ENCODE measurements around the gene FYCO1.

Gene FYCO1

DNA sequence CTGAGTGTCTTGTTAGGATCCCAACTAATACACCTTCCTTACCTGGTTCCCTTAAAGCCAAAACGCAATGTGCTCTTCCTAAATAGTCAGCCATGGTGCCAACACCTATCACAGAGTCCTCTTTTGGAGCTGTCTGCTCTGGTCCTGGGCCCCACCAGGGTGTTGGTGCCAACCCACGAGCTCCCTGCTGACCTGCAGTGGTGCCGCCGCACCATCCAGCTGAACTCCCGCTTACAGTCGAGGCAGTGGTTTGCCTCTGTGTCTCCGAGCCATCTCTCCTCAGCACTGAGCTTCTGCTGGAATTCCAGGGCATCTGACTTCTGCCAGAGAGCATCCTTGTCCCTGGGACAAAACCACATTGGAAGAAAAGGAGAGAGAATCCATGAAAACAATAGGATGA is 36.4 kb downstream of the FYCO1 start:
- Histone ChIP-seq H3F3A (ENCODE audit: low read depth) (no peaks in the 10 kb centered on the region), H3K27me3 (ENCODE audit: insufficient read depth, low read length, poor library complexity, severe bottlenecking) (no peaks in the 10 kb centered on the region), H3K36me3 (ENCODE audit: insufficient read depth, low read length) (peaks cover 95% of the 10 kb centered on the region), H3K9me2 (replicated peaks; ENCODE audit: low read depth, low read length) (no peaks in the 10 kb centered on the region), H4K20me1 (ENCODE audit: insufficient read depth, low read length, poor library complexity, severe bottlenecking) (no peaks in the 10 kb centered on the region), H3K4me2 (ENCODE audit: low read depth, low read length, poor library complexity, severe bottlenecking) (no peak overlapping the region), H3K4me3 (ENCODE audit: low read length, poor library complexity, severe bottlenecking) (no peak overlapping the region), H3K4me1 (ENCODE audit: insufficient read depth, low read length, poor library complexity, severe bottlenecking) (no peaks in the 10 kb centered on the region), H3K9me3 (ENCODE audit: insufficient read depth, low read depth, low read length) (no peaks in the 10 kb centered on the region), H2AFZ (ENCODE audit: low read length) (no peak overlapping the region), H3K9ac (ENCODE audit: low read depth, low read length, poor library complexity, severe bottlenecking) (no peak overlapping the region), H3K79me2 (ENCODE audit: insufficient read depth, low read length) (no peaks in the 10 kb centered on the region)
- TF ChIP-seq, protein P1, sequence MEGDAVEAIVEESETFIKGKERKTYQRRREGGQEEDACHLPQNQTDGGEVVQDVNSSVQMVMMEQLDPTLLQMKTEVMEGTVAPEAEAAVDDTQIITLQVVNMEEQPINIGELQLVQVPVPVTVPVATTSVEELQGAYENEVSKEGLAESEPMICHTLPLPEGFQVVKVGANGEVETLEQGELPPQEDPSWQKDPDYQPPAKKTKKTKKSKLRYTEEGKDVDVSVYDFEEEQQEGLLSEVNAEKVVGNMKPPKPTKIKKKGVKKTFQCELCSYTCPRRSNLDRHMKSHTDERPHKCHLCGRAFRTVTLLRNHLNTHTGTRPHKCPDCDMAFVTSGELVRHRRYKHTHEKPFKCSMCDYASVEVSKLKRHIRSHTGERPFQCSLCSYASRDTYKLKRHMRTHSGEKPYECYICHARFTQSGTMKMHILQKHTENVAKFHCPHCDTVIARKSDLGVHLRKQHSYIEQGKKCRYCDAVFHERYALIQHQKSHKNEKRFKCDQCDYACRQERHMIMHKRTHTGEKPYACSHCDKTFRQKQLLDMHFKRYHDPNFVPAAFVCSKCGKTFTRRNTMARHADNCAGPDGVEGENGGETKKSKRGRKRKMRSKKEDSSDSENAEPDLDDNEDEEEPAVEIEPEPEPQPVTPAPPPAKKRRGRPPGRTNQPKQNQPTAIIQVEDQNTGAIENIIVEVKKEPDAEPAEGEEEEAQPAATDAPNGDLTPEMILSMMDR (conservative IDR thresholded peaks at IDR 0.05; ENCODE audit: low read length) = no peak
- no peak for TF ChIP-seq EZH2phosphoT487 (IDR thresholded peaks at IDR 0.05; ENCODE audit: borderline replicate concordance)

DNA sequence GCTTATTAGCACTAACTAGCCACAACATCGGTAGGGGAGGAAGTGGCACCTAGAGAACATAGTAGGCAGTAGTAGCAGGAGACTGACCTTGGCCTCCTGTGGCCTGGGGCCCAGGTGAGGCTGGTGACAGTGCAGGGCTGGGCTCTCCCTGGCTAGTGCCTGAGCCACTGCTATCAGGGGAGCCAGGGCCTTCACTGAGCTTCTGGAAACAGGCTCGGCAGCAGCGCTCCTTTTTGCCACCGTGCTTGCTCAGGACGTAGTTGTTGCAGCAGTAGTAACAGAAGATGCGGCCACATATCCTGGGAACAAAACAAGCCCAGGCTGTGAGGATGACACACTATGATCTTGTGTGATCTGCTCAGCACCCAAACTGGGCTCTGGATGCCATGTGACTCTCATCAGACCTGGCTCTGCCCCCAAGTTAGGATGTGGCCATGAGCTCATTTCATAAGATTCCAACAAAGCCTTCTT is 37.3 kb downstream of the FYCO1 start:
- Histone ChIP-seq H3K9ac (ENCODE audit: low read depth, low read length, poor library complexity, severe bottlenecking) (no peak overlapping the region), H3F3A (ENCODE audit: low read depth) (no peaks in the 10 kb centered on the region), H3K9me3 (ENCODE audit: insufficient read depth, low read depth, low read length) (no peaks in the 10 kb centered on the region), H3K79me2 (ENCODE audit: insufficient read depth, low read length) (no peaks in the 10 kb centered on the region), H3K4me2 (ENCODE audit: low read depth, low read length, poor library complexity, severe bottlenecking) (no peak overlapping the region), H3K9me2 (replicated peaks; ENCODE audit: low read depth, low read length) (no peaks in the 10 kb centered on the region), H2AFZ (ENCODE audit: low read length) (no peak overlapping the region), H3K27me3 (ENCODE audit: insufficient read depth, low read length, poor library complexity, severe bottlenecking) (no peaks in the 10 kb centered on the region), H3K4me1 (ENCODE audit: insufficient read depth, low read length, poor library complexity, severe bottlenecking) (no peaks in the 10 kb centered on the region), H3K36me3 (ENCODE audit: insufficient read depth, low read length) (peaks cover 95% of the 10 kb centered on the region), H3K4me3 (ENCODE audit: low read length, poor library complexity, severe bottlenecking) (no peak overlapping the region), H4K20me1 (ENCODE audit: insufficient read depth, low read length, poor library complexity, severe bottlenecking) (no peaks in the 10 kb centered on the region)
- TF ChIP-seq EZH2phosphoT487 (IDR thresholded peaks at IDR 0.05; ENCODE audit: borderline replicate concordance) = no peak
- TF ChIP-seq, protein P1 (conservative IDR thresholded peaks at IDR 0.05; ENCODE audit: low read length) = no peak

DNA sequence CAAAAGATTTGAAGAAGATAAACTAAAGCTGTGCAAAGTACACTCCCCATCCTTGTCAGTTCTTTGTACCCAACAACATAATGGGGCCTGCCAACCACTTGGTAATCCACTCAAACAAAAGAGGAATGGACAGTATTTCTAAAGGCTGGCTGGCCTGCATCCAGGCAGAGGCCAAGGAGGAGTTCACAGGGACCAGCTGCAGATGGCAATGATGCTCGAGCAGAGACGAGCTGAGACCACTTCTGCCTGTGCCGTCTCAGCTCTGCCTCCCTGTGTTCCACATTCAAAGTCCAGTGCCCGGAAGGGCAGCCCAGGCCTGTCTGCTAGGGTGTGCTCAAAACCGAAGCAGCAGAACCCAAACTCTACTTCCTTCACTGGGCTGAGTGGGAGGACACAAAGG is 38.0 kb downstream of the FYCO1 start:
- H3K9ac ChIP-seq (ENCODE audit: low read depth, low read length, poor library complexity, severe bottlenecking) = no peak overlapping the region
- no peak for TF ChIP-seq EZH2phosphoT487 (IDR thresholded peaks at IDR 0.05; ENCODE audit: borderline replicate concordance)
- TF ChIP-seq, protein P1 (conservative IDR thresholded peaks at IDR 0.05; ENCODE audit: low read length) = no peak
- H2AFZ ChIP-seq (ENCODE audit: low read length) = no peak overlapping the region
- H3K4me3 ChIP-seq (ENCODE audit: low read length, poor library complexity, severe bottlenecking) = no peak overlapping the region
- no peaks in the 10 kb centered on the region for H3K9me3 ChIP-seq (ENCODE audit: insufficient read depth, low read depth, low read length)
- peaks cover 95% of the 10 kb centered on the region for H3K36me3 ChIP-seq (ENCODE audit: insufficient read depth, low read length)
- H3K9me2 ChIP-seq (replicated peaks; ENCODE audit: low read depth, low read length) = no peaks in the 10 kb centered on the region
- no peak overlapping the region for H3K4me2 ChIP-seq (ENCODE audit: low read depth, low read length, poor library complexity, severe bottlenecking)
- H3F3A ChIP-seq (ENCODE audit: low read depth) = no peaks in the 10 kb centered on the region
- no peaks in the 10 kb centered on the region for H4K20me1 ChIP-seq (ENCODE audit: insufficient read depth, low read length, poor library complexity, severe bottlenecking)
- H3K79me2 ChIP-seq (ENCODE audit: insufficient read depth, low read length) = no peaks in the 10 kb centered on the region
- H3K27me3 ChIP-seq (ENCODE audit: insufficient read depth, low read length, poor library complexity, severe bottlenecking) = no peaks in the 10 kb centered on the region
- H3K4me1 ChIP-seq (ENCODE audit: insufficient read depth, low read length, poor library complexity, severe bottlenecking) = no peaks in the 10 kb centered on the region
